ENCODE measurements around the gene TTLL6. TPM values are rescaled to one million over a fixed set of nuclear protein-coding genes. Genes with fewer than 3 reads are reported as not detected.

Gene TTLL6
- total RNA-seq, 1 donor from 2014 or later: 0.27 TPM

GRCh38 chr17:48748718-48749566 is 68.1 kb downstream of the TTLL6 start:
- intact Hi-C loops (cut with DNase I): no loop called here
- DNase-seq (ENCODE audit: low spot score): no peak
- ATAC-seq: no peak

DNA sequence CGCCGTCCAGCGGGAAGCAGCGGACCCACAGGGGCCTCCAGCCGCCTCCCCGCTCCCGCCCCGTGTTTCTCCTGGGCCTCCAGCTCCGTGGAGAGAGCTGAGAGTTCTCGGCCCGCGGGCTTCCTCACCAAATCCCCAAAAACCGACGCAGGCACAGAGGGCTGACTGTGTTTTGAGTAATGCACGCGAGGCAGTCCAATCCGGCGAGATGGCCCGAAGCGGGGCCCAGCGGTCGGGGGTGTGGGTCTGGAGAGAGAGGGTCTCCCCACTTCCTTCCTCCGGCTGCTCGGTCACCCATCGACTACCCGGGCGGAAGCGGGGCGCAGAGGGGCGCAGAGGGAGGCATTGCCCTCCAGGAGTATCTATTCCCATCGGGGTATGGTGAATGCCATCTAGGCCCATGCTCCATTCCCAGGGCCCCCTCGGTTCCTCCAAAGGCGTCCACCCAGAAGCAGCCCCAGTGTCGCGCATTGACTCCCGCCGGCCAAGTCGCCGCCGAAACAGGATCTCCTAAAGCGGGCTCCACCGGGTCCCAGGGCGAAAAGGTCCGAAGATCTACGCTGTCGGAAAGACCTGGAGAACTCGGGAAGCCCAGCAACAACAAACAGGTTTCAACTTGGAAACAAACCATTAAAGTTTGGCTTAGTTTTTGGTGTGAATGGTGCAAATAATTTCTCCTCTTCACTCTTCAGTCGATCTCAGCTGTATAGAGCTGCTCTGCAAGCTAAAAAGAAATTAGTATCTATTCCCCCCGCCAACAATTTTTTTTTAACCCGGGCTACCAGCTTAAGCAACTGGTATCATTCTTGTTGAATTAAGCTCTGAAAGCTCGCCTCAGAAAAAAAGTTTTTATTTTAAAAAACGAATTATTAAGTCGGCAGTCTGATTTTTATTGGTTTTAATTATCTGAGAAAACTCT is 69.3 kb downstream of the TTLL6 start:
- DNase-seq (ENCODE audit: low spot score): no peak
- no peak for ATAC-seq
- intact Hi-C loops (cut with DNase I): no loop called here

DNA sequence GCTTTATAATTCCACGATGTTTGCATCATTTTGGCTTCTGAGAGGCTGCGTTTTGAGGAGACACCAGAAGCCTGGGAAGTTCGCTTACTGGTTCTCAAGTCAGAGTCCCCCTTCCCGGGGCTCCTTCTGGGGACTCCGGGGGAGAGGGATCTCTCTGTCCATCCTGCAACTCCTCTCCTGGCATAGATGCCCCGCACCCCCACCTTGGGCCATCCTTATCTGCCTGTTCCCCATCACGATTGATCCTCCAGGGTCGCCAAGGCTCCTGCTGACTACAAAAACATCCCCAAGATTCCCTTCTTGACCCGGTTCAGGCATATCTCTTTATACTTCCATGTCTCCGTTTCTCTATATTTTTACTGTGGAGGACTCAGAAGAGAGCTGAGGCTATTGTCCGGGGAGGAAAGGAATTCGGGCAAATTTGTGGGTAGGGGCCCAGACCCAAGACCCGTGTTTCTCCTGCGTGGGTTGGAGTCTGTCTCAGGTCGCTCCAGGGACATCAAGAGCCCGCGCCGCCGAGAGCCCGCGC is 70.0 kb downstream of the TTLL6 start:
- ATAC-seq (no peak), DNase-seq (ENCODE audit: low spot score) (no peak)
- intact Hi-C loops (cut with DNase I): no loop called here

DNA sequence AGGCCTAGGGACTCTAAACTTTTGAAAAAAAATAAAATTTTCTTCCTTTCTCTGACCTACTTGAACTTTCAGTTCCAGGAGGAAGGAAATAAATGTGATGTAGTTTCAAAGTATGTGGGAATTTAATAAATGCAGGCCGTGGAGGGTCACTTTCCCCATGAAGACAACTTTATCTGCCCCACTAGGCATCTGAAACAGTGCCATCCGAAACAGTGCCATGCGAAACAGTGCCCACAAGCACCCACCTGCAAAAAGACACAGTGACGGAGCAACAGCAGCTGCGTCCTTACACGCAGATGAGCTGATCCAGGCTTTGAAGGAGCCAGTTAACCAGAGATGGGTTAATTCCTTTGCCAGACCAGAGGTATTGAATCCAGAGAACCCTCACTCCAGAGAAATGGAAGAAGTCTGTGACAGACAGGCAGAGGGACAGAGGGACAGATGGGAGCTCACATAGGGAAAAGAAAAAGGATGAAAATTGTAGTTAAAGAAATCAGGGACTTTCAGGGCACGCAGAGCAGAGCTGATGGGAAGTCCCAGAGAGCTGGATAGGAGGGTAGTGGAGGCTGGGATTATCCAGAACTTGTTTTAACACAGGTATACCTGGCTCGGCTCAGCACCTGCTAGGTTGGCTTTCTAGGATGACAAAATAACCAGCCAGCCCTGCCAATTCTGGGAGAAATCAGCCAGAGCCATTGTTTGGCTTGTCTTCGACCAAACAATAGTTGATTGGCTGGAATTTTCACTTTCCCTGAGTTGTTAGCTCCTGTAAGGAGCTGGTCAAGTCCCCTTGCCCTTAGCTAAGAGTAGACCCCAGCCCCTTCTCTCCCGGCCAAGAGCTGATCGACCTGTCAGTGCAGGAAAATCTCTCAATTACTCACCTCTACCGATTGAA is 71.4 kb downstream of the TTLL6 start:
- DNase-seq (ENCODE audit: low spot score) (no peak), ATAC-seq (no peak)
- intact Hi-C loops (cut with DNase I): no loop called here

DNA sequence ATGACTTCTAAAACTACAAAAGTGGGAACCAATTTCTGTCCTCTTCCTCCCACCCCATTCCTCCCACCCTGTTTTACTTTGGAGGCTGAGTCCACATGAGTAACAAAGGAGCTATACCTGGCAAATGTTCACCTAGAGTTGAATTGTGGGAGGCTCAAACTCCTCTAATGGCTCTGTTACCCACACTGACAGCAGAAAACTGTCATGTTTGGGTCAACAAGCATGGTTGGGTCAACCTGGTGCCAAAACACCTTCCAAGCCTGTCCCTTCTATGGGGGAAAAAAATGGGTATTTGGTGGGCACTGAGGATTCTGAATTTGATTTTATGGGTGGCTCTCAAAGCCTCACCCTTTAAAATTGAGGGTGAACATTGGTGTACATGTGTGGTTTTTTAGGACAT is 76.5 kb downstream of the TTLL6 start:
- intact Hi-C loops (cut with DNase I): loop anchor here (5.0 kb wide), 1 partner anchor 1527 kb away; no protein-coding TSS in a partner anchor
- DNase-seq (ENCODE audit: low spot score): no peak
- ATAC-seq: no peak

GRCh38 chr17:48738803-48739526 is 78.1 kb downstream of the TTLL6 start:
- ATAC-seq: no peak
- no peak for DNase-seq (ENCODE audit: low spot score)
- intact Hi-C loops (cut with DNase I): no loop called here

DNA sequence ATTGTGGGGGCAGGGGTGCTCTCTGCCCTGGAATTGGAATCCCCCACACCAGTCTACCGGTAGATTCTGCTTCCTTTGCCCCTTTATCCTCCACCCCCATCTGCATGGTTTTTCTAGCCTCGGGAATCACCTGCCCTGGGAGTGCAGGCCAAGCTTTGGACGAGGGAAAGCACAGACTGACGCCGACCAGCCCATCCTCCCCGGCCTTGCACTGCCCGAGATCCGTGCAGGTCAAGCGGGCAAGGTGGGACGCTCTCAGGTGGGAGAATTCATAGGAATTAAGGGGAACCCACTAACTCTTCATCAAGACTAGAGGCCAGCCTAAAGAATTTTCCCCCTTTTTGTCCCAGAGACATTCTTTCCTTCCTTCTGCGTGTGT is 78.6 kb downstream of the TTLL6 start:
- intact Hi-C loops (cut with DNase I): no loop called here
- no peak for DNase-seq (ENCODE audit: low spot score)
- ATAC-seq: no peak

GRCh38 chr17:48737330-48738043 is 79.5 kb downstream of the TTLL6 start:
- intact Hi-C loops (cut with DNase I): no loop called here
- ATAC-seq (no peak), DNase-seq (ENCODE audit: low spot score) (no peak)

- ATAC-seq (no peak), DNase-seq (ENCODE audit: low spot score) (no peak)
- intact Hi-C loops (cut with DNase I): no loop called here
These were observed 82.0 kb downstream of the TTLL6 start for GRCh38 chr17:48735062-48735351.

- DNase-seq (ENCODE audit: low spot score) (no peak), ATAC-seq (no peak)
- intact Hi-C loops (cut with DNase I): loop anchor here (5.0 kb wide), 1 partner anchor 882 kb away; the partner anchor contains the start of gene SP6
These were observed 82.5 kb downstream of the TTLL6 start for GRCh38 chr17:48734333-48735061.

DNA sequence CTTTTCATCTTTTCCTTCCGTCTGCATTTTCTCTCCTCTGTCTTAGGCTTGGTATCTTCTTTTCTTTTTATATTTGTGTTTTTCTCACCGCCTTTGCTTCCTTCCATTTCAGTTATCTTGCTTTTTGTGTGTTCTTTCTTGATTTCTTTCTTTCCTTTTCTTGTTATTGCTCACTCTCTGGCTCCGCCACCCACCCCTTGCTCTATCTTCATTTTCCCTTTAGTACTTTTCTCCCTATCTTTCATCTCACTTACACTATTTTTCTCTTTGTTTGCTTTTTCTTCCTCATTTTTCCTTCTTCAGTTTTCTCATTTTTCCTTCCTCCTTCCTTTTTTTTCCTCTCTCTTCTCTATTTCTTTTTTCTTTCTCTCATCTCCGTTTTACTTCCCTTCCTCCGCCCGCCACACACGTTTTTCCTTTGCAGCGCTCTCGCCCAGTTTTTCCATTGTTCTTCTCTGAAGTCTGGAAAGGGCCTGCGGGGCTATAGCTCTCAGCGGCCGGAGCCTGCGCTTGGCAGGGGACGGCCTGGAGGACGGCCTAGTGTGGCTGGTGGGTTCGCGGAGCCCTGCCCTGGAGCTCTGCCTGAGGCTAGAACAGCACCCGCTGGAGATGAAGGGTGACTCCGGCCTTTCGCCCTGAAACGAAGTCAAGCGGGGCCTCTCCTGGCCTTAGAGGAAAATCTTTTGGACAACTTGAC is 83.2 kb downstream of the TTLL6 start:
- no peak for DNase-seq (ENCODE audit: low spot score)
- intact Hi-C loops (cut with DNase I): loop anchor here (5.0 kb wide), 1 partner anchor 881 kb away; the partner anchor contains the start of gene SP6
- no peak for ATAC-seq

GRCh38 chr17:48732688-48733629 is 84.1 kb downstream of the TTLL6 start:
- no peak for ATAC-seq
- DNase-seq (ENCODE audit: low spot score): no peak
- intact Hi-C loops (cut with DNase I): loop anchor here (5.0 kb wide), 1 partner anchor 881 kb away; the partner anchor contains the start of gene SP6

DNA sequence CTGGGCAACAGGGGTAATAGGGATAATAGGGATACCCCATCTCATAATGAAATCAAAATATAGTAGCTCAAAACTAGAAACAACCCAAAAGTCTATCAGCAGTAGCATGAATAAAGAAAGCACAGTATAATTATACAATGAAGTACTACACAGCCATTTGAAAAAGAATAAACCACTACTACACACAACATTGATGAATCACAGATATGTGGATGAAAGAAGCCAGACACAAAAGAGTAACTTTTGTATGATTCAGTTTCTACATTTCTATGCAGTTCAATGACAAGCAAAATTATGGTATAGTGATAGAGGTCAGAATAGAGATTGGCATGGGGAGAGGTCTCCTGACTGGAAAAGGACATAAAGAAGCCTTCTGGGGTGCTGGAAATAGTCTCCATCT is 85.7 kb downstream of the TTLL6 start:
- no peak for DNase-seq (ENCODE audit: low spot score)
- intact Hi-C loops (cut with DNase I): loop anchor here (5.0 kb wide), 1 partner anchor 879 kb away; the partner anchor contains the start of gene SP6
- no peak for ATAC-seq

- no peak for ATAC-seq
- no peak for DNase-seq (ENCODE audit: low spot score)
- intact Hi-C loops (cut with DNase I): loop anchor here (5.0 kb wide), 1 partner anchor 878 kb away; the partner anchor contains the start of gene SP6
These were observed 86.8 kb downstream of the TTLL6 start for GRCh38 chr17:48730240-48730550.
